Loucy (cell line): ENCODE measurements around the gene PRDX3.

ENCODE experiments used
- H2AFZ ChIP-seq: fragments of 200-600 bp; sonication (generic); 2 replicates; pipeline ENCODE4 v1.6.0; 2016; ENCODE audit warnings: antibody characterized with exemption, mild to moderate bottlenecking, low read length, moderate library complexity
- H3F3A ChIP-seq: fragments of 200-600 bp; 2 replicates; pipeline ENCODE4 v1.6.0; 2016; ENCODE audit warnings: antibody characterized with exemption, low read depth, mild to moderate bottlenecking
- H3K27me3 ChIP-seq: fragments of 200-600 bp; sonication (generic); 2 replicates; pipeline ENCODE4 v1.6.1; 2014; ENCODE audit warnings: low read length, mild to moderate bottlenecking; ENCODE audit not compliant: insufficient read depth, poor library complexity, severe bottlenecking
- H3K36me3 ChIP-seq: fragments of 200-600 bp; sonication (generic); 2 replicates; pipeline ENCODE4 v1.6.1; 2016; ENCODE audit warnings: low read length; ENCODE audit not compliant: insufficient read depth
- H3K4me1 ChIP-seq: fragments of 200-600 bp; sonication (generic); 2 replicates; pipeline ENCODE4 v1.5.1; 2014; ENCODE audit warnings: low read length, mild to moderate bottlenecking; ENCODE audit not compliant: insufficient read depth, poor library complexity, severe bottlenecking
- H3K4me2 ChIP-seq: fragments of 200-600 bp; sonication (generic); 2 replicates; pipeline ENCODE4 v1.6.0; 2014; ENCODE audit warnings: antibody characterized with exemption, low read length, low read depth, mild to moderate bottlenecking; ENCODE audit not compliant: poor library complexity, severe bottlenecking
- H3K4me3 ChIP-seq: fragments of 200-600 bp; sonication (generic); 2 replicates; pipeline ENCODE4 v1.5.1; 2014; ENCODE audit warnings: low read length, mild to moderate bottlenecking, mixed read lengths; ENCODE audit not compliant: poor library complexity, severe bottlenecking
- H3K79me2 ChIP-seq: fragments of 200-600 bp; sonication (generic); 2 replicates; pipeline ENCODE4 v1.6.1; 2014; ENCODE audit warnings: low read length; ENCODE audit not compliant: insufficient read depth
- H3K9ac ChIP-seq: fragments of 200-600 bp; sonication (generic); 2 replicates; pipeline ENCODE4 v1.6.0; 2014; ENCODE audit warnings: mild to moderate bottlenecking, low read depth, low read length, moderate library complexity; ENCODE audit not compliant: poor library complexity, severe bottlenecking
- H3K9me2 ChIP-seq: fragments of 200-600 bp; sonication (generic); replicated peaks from 2 replicates; pipeline ENCODE4 v1.6.1; 2016; ENCODE audit warnings: low read depth, low read length, mixed read lengths
- H3K9me3 ChIP-seq: fragments of 200-600 bp; sonication (generic); 2 replicates; pipeline ENCODE4 v1.6.1; 2014; ENCODE audit warnings: mild to moderate bottlenecking, antibody characterized with exemption, low read length, low read depth; ENCODE audit not compliant: insufficient read depth
- H4K20me1 ChIP-seq: fragments of 200-600 bp; sonication (generic); 2 replicates; pipeline ENCODE4 v1.6.0; 2014; ENCODE audit warnings: antibody characterized with exemption, low read length, mild to moderate bottlenecking; ENCODE audit not compliant: insufficient read depth, poor library complexity, severe bottlenecking
- CTCF ChIP-seq: fragments of 200-600 bp; sonication (generic); conservative IDR thresholded peaks from 2 replicates; pipeline ENCODE4 v1.5.1; 2014; ENCODE audit warnings: mild to moderate bottlenecking, antibody characterized with exemption, low read length
- EZH2phosphoT487 ChIP-seq: fragments of 200-600 bp; IDR thresholded peaks from 2 replicates; pipeline ENCODE4 v1.6.1; 2018; ENCODE audit warnings: antibody characterized with exemption, mild to moderate bottlenecking, moderate library complexity, borderline replicate concordance

PRDX3 gene

GRCh38 chr10:119211625-119212441, 33.2 kb upstream of the PRDX3 start:
- H3K9ac ChIP-seq = peak overlapping the region; percentile 77
- H3K27me3 ChIP-seq = no peaks in the 10 kb centered on the region
- TF ChIP-seq EZH2phosphoT487 (no peak), CTCF (no peak)
- H3F3A ChIP-seq = peaks cover 19% of the 10 kb centered on the region
- H3K4me1 ChIP-seq = peaks cover 67% of the 10 kb centered on the region
- H3K9me2 ChIP-seq = no peaks in the 10 kb centered on the region
- H3K4me2 ChIP-seq = peak overlapping the region; percentile 96
- H4K20me1 ChIP-seq = no peaks in the 10 kb centered on the region
- peak overlapping the region; percentile 41; the same call in 1 of the 2 replicates for H2AFZ ChIP-seq
- no peaks in the 10 kb centered on the region for H3K9me3 ChIP-seq
- H3K79me2 ChIP-seq = peaks cover 79% of the 10 kb centered on the region
- peak overlapping the region; percentile 83 for H3K4me3 ChIP-seq
- H3K36me3 ChIP-seq = no peaks in the 10 kb centered on the region

- Histone ChIP-seq H3K9ac (peak overlapping the region; percentile 77), H2AFZ (peak overlapping the region; percentile 41; the same call in 1 of the 2 replicates), H3K79me2 (peaks cover 76% of the 10 kb centered on the region), H3K9me3 (no peaks in the 10 kb centered on the region), H3F3A (peaks cover 19% of the 10 kb centered on the region), H3K4me2 (peak overlapping the region; percentile 96), H3K27me3 (no peaks in the 10 kb centered on the region), H3K9me2 (no peaks in the 10 kb centered on the region), H4K20me1 (no peaks in the 10 kb centered on the region), H3K4me3 (peak overlapping the region; percentile 83), H3K36me3 (no peaks in the 10 kb centered on the region), H3K4me1 (peaks cover 70% of the 10 kb centered on the region)
- TF ChIP-seq EZH2phosphoT487 (no peak), CTCF (no peak)
Measured at GRCh38 chr10:119211176-119211575, 32.6 kb upstream of the PRDX3 start.

- no peak overlapping the region for H2AFZ ChIP-seq
- TF ChIP-seq EZH2phosphoT487 (no peak), CTCF (no peak)
- H3K9me2 ChIP-seq = no peaks in the 10 kb centered on the region
- H3K79me2 ChIP-seq = peaks cover 70% of the 10 kb centered on the region
- H3K4me2 ChIP-seq = peak overlapping the region; percentile 96
- H3F3A ChIP-seq = peaks cover 19% of the 10 kb centered on the region
- peak overlapping the region; percentile 83 for H3K4me3 ChIP-seq
- H3K36me3 ChIP-seq = no peaks in the 10 kb centered on the region
- H3K27me3 ChIP-seq = no peaks in the 10 kb centered on the region
- H4K20me1 ChIP-seq = no peaks in the 10 kb centered on the region
- no peaks in the 10 kb centered on the region for H3K9me3 ChIP-seq
- H3K9ac ChIP-seq = peak overlapping the region; percentile 77
- H3K4me1 ChIP-seq = peaks cover 65% of the 10 kb centered on the region
Measured at GRCh38 chr10:119210633-119211032, 32.0 kb upstream of the PRDX3 start.
